Colonic mucosa (tissue), 4 donors: ENCODE data around the gene MCC. TPM values are rescaled to one million over a fixed set of nuclear protein-coding genes. Genes with fewer than 3 reads are reported as not detected.

Experiments
- DNase-seq: peaks from one replicate; pipeline ENCODE4 v3.0.0-alpha.2; 2020
- H3K27ac ChIP-seq: fragments of 200-600 bp; one replicate; pipeline ENCODE4 v1.8.0; 2021
- H3K27me3 ChIP-seq: fragments of 200-600 bp; one replicate; pipeline ENCODE4 v1.8.0; 2021
- H3K36me3 ChIP-seq: fragments of 200-600 bp; one replicate; pipeline ENCODE4 v1.8.0; 2021
- H3K4me1 ChIP-seq: fragments of 200-600 bp; one replicate; pipeline ENCODE4 v1.8.0; 2021; ENCODE audit warnings: mild to moderate bottlenecking
- H3K4me3 ChIP-seq: fragments of 200-600 bp; one replicate; pipeline ENCODE4 v1.8.0; 2021
- H3K9ac ChIP-seq, 2 donors: one replicate each; pipeline ENCODE4 v1.7.0; 2013; ENCODE audit warnings: control low read depth in 2 of 2, low read depth in 2 of 2, low read length in 2 of 2
- H3K9me3 ChIP-seq: fragments of 200-600 bp; one replicate; pipeline ENCODE4 v1.8.0; 2021
- intact Hi-C: fragments of 100-400 bp; cut with DNase I; formaldehyde crosslinking; loops from one replicate; pipeline ENCODE4 v1.14.1; 2022
- total RNA-seq, 2 donors: library from RNA; stranded (reverse); fragmentation: NEBNext Ultra II Directional in 1 of 2; extraction: Animal tissue kit (Norgen Biotek cat#: 25700) in 1 of 2; gene quantifications; one replicate each; pipeline ENCODE4 v1.2.1, GENCODE V29; 2021
- TF ChIP-seq, protein P1 (sequence below): fragments of 200-600 bp; IDR thresholded peaks from one replicate; pipeline ENCODE4 v1.8.0; 2022; ENCODE audit warnings: antibody characterized with exemption, mild to moderate bottlenecking
- donor health status: healthy.
- donor health status: DM: no; HTN: no; CAD: no.
- donor health status: DM: no; HTN: no; CAD: no.

Gene MCC
- total RNA-seq, 2 donors from 2014 or later: 1.9 to 3.1 TPM

DNA sequence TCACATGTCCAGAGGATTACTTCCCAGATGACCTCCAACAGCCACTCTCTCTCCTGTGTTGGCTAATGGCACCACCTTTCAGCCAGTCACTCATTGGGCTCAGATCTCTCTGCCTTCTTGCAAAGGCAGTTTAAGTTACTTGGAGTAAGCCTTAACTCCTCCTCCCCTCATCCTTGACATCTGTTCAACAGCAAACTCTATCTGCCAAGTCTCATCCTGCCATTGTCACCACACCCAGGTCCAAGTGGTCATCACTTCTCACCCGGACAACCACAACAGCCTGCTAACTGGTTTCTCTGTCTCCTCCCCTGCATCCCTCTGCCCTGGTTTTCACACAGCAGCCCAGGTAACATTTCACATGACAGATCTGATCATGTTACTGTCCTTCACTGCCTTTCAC, 453.2 kb downstream of the MCC start:
- H3K4me3 ChIP-seq: no peak overlapping the region
- TF ChIP-seq, protein P1, sequence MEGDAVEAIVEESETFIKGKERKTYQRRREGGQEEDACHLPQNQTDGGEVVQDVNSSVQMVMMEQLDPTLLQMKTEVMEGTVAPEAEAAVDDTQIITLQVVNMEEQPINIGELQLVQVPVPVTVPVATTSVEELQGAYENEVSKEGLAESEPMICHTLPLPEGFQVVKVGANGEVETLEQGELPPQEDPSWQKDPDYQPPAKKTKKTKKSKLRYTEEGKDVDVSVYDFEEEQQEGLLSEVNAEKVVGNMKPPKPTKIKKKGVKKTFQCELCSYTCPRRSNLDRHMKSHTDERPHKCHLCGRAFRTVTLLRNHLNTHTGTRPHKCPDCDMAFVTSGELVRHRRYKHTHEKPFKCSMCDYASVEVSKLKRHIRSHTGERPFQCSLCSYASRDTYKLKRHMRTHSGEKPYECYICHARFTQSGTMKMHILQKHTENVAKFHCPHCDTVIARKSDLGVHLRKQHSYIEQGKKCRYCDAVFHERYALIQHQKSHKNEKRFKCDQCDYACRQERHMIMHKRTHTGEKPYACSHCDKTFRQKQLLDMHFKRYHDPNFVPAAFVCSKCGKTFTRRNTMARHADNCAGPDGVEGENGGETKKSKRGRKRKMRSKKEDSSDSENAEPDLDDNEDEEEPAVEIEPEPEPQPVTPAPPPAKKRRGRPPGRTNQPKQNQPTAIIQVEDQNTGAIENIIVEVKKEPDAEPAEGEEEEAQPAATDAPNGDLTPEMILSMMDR: no peak
- H3K4me1 ChIP-seq: no peaks in the 10 kb centered on the region
- no peaks in the 10 kb centered on the region for H3K36me3 ChIP-seq
- no peak overlapping the region for H3K27ac ChIP-seq
- no peaks in the 10 kb centered on the region for H3K27me3 ChIP-seq
- H3K9ac ChIP-seq: no peak overlapping the region
- no peak for DNase-seq
- intact Hi-C loops: no loop called here
- H3K9me3 ChIP-seq: no peaks in the 10 kb centered on the region

DNA sequence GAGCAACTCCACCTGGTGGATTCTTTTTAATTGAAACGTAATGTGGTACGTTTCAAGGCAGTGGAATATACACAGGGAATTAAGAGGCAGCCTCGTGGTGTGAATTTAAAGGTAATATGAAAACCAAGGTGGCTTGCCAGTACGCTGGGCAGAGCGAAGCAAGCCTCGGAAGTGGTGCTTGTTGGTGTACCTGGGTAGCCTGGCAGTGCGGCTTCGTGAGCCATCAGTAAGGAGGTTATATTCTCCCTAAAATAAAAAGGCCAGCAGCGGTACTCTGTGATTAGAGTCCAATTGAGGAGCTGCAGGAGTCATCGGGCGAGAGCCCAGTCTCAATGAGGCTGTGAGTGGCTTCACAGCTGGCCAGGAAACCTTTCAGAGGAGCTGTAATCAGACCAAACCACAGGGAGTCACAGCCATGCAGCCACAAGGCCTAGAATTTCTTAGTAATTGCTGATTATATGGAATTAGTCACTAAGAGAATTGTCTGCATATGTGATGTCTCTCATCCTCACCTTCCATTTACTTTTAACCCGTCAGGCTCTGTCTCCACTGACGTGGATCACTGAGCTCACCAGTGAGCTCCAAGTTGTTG, 454.0 kb downstream of the MCC start:
- DNase-seq: no peak
- TF ChIP-seq, protein P1: no peak
- H3K27me3 ChIP-seq: no peaks in the 10 kb centered on the region
- intact Hi-C loops: no loop called here
- no peak overlapping the region for H3K4me3 ChIP-seq
- H3K36me3 ChIP-seq: no peaks in the 10 kb centered on the region
- no peaks in the 10 kb centered on the region for H3K9me3 ChIP-seq
- H3K27ac ChIP-seq: no peak overlapping the region
- H3K4me1 ChIP-seq: no peaks in the 10 kb centered on the region
- H3K9ac ChIP-seq: no peak overlapping the region

DNA sequence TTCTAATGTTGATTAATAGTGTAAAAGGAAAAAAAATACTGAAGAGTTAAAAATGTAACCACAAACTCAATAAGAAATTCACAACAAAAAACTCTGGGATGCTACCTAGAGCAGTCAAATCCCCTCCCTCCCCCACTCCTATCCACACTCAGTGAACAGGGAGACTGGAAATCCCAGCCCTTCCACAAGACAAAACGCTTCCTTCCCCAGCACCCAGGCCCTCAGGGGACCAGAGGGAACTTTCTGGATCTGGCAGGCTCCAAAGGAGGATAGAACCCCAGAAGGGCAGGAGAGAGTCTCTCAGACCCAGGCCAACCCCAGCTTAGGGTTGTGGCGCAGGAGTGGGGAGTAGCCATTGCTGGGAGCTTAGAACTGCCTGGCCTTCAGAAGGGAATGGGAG, 456.7 kb downstream of the MCC start:
- TF ChIP-seq, protein P1: no peak
- no peaks in the 10 kb centered on the region for H3K4me1 ChIP-seq
- intact Hi-C loops: no loop called here
- H3K9me3 ChIP-seq: no peaks in the 10 kb centered on the region
- no peak overlapping the region for H3K4me3 ChIP-seq
- H3K27ac ChIP-seq: no peak overlapping the region
- no peaks in the 10 kb centered on the region for H3K27me3 ChIP-seq
- H3K9ac ChIP-seq: no peak overlapping the region
- DNase-seq: no peak
- no peaks in the 10 kb centered on the region for H3K36me3 ChIP-seq

DNA sequence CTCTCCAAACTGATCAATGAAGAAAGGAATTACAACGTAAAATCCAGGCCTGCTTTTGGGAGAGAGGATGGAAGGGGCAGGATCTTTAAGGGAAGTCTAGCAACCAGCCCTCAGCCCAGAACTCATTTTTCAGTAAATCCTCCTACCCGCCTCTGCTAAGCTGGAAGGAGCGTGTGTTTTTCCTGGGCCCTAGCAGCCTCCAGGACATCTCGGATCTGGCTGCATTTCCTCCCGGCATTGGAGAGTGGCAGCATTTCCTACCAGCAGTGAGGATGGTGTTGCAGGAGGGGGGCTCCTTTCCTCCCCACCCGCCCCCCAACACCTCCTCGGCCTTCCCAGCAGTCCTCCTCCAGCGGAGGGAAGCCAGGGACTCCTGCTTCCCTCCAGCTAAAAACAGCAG, 457.1 kb downstream of the MCC start:
- intact Hi-C loops: no loop called here
- no peak overlapping the region for H3K27ac ChIP-seq
- H3K4me1 ChIP-seq: no peaks in the 10 kb centered on the region
- no peak overlapping the region for H3K4me3 ChIP-seq
- no peaks in the 10 kb centered on the region for H3K36me3 ChIP-seq
- no peak overlapping the region for H3K9ac ChIP-seq
- TF ChIP-seq, protein P1: no peak
- DNase-seq: no peak
- no peaks in the 10 kb centered on the region for H3K27me3 ChIP-seq
- no peaks in the 10 kb centered on the region for H3K9me3 ChIP-seq

- no peak overlapping the region for H3K9ac ChIP-seq
- intact Hi-C loops: no loop called here
- no peaks in the 10 kb centered on the region for H3K36me3 ChIP-seq
- TF ChIP-seq, protein P1: no peak
- H3K4me3 ChIP-seq: no peak overlapping the region
- no peaks in the 10 kb centered on the region for H3K27me3 ChIP-seq
- H3K9me3 ChIP-seq: no peaks in the 10 kb centered on the region
- no peaks in the 10 kb centered on the region for H3K4me1 ChIP-seq
- H3K27ac ChIP-seq: no peak overlapping the region
- no peak for DNase-seq
Measured at GRCh38 chr5:113029614-113030013, 458.6 kb downstream of the MCC start.
